Hepatic stellate cell (primary cell): ENCODE results near the gene KDM4B.
A peak's percentile ranks its signal among the peaks of the same experiment; 100 is the strongest.
"Not testable (repeated sequence)": the region's sequence is repeated elsewhere in the genome, so short reads cannot be mapped to it uniquely, and the experiment has no call there.

ENCODE experiments used
- DNase-seq: peaks from one replicate; pipeline ENCODE4 v3.0.0; 2011; ENCODE audit warnings: low spot score

KDM4B gene

GRCh38 chr19:5150902-5151741 lies 182.2 kb downstream of the KDM4B start:
- DNase-seq, result no peak

GRCh38 chr19:5152013-5152763 lies 183.3 kb downstream of the KDM4B start:
- no peak for DNase-seq

- DNase-seq, result no peak
Measured at GRCh38 chr19:5152767-5153532, 184.0 kb downstream of the KDM4B start.

- DNase-seq, result no peak
Measured at GRCh38 chr19:5153601-5154128, 184.8 kb downstream of the KDM4B start.

- no peak for DNase-seq
Measured at GRCh38 chr19:5154129-5154798, 185.4 kb downstream of the KDM4B start.

GRCh38 chr19:5154799-5155426 lies 186.0 kb downstream of the KDM4B start:
- DNase-seq, result no peak

- DNase-seq, result no peak
Measured at GRCh38 chr19:5155586-5156210, 186.8 kb downstream of the KDM4B start.

GRCh38 chr19:5156231-5156986 lies 187.5 kb downstream of the KDM4B start:
- DNase-seq, result peak; percentile 65

- no peak for DNase-seq
Measured at GRCh38 chr19:5157186-5157585, 188.3 kb downstream of the KDM4B start.

GRCh38 chr19:5158549-5159134 lies 189.7 kb downstream of the KDM4B start:
- not testable (repeated sequence) for DNase-seq

- DNase-seq, result not testable (repeated sequence)
Measured at GRCh38 chr19:5160158-5160795, 191.4 kb downstream of the KDM4B start.

- not testable (repeated sequence) for DNase-seq
Measured at GRCh38 chr19:5164845-5165696, 196.2 kb downstream of the KDM4B start.

- DNase-seq, result no peak
Measured at GRCh38 chr19:5165697-5166019, 196.7 kb downstream of the KDM4B start.

GRCh38 chr19:5166262-5166661 lies 197.3 kb downstream of the KDM4B start:
- DNase-seq, result peak; percentile 55

GRCh38 chr19:5170329-5170745 lies 201.4 kb downstream of the KDM4B start:
- DNase-seq, result no peak

GRCh38 chr19:5171711-5172110 lies 202.8 kb downstream of the KDM4B start:
- no peak for DNase-seq

GRCh38 chr19:5172859-5173630 lies 204.1 kb downstream of the KDM4B start:
- DNase-seq, result peak; percentile 96
